Measurements from ENCODE around the gene RICTOR.

DNA sequence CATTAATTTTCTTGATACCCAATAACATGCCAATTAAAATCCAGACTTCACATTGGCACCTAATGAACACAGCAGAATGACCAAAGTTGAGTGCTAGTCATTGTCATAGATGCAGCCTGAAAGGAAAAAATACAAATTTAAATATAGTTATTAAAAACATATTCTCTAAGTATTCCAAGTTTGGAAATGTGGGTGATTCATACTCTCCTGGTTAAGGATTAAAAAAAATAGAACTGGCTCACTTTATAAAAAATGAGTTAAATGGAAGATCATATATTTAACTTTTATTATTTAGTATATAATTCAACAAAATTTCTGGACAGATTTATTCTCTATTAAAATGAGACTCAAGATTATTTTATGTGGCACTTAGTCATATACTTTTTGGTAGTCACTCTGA lies 33.2 kb upstream of the RICTOR start:
- TF ChIP-seq, protein P1, sequence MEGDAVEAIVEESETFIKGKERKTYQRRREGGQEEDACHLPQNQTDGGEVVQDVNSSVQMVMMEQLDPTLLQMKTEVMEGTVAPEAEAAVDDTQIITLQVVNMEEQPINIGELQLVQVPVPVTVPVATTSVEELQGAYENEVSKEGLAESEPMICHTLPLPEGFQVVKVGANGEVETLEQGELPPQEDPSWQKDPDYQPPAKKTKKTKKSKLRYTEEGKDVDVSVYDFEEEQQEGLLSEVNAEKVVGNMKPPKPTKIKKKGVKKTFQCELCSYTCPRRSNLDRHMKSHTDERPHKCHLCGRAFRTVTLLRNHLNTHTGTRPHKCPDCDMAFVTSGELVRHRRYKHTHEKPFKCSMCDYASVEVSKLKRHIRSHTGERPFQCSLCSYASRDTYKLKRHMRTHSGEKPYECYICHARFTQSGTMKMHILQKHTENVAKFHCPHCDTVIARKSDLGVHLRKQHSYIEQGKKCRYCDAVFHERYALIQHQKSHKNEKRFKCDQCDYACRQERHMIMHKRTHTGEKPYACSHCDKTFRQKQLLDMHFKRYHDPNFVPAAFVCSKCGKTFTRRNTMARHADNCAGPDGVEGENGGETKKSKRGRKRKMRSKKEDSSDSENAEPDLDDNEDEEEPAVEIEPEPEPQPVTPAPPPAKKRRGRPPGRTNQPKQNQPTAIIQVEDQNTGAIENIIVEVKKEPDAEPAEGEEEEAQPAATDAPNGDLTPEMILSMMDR (IDR thresholded peaks at IDR 0.05) = no peak
- no peak for TF ChIP-seq POLR2A (IDR thresholded peaks at IDR 0.05)

Data from ovary (tissue), 3 donors.